Endometrial microvascular endothelial cells (primary cell): ENCODE results near the gene GALNT13. TPM values are rescaled to one million over a fixed set of nuclear protein-coding genes. Genes with fewer than 3 reads are reported as not detected.

Experiments
- in situ Hi-C: cut with HindIII; loops from 2 replicates; pipeline ENCODE4 v1.10.0; 2017; ENCODE audit warnings: low sequenced_read_pairs, low pct_unique_long_range_greater_than_20kb; ENCODE audit errors: inconsistent ontology term
- total RNA-seq: library from RNA; depleted of rRNA; stranded (reverse); fragments of >200 nt; gene quantifications from one replicate; pipeline ENCODE4 v1.2.3, GENCODE V29; 2015; ENCODE audit errors: inconsistent ontology term

Gene GALNT13
- total RNA-seq, 1 donor from 2014 or later, result not detected

- in situ Hi-C loops, result no loop called here
Observed at GRCh38 chr2:154256136-154256535, 384.4 kb downstream of the GALNT13 start.

- in situ Hi-C loops, result no loop called here
Observed at GRCh38 chr2:154259030-154259429, 387.3 kb downstream of the GALNT13 start.

- in situ Hi-C loops, result no loop called here
Observed at GRCh38 chr2:154261473-154262027, 389.8 kb downstream of the GALNT13 start.

- in situ Hi-C loops, result no loop called here
Observed at GRCh38 chr2:154263206-154263605, 391.5 kb downstream of the GALNT13 start.

- in situ Hi-C loops, result no loop called here
Observed at GRCh38 chr2:154264024-154264423, 392.3 kb downstream of the GALNT13 start.

GRCh38 chr2:154267983-154268382 is 396.3 kb downstream of the GALNT13 start:
- in situ Hi-C loops, result no loop called here

GRCh38 chr2:154280543-154280942 is 408.8 kb downstream of the GALNT13 start:
- in situ Hi-C loops, result no loop called here

GRCh38 chr2:154289870-154290269 is 418.1 kb downstream of the GALNT13 start:
- in situ Hi-C loops, result no loop called here

GRCh38 chr2:154291511-154291910 is 419.8 kb downstream of the GALNT13 start:
- in situ Hi-C loops, result no loop called here

- in situ Hi-C loops, result no loop called here
Observed at GRCh38 chr2:154291927-154292326, 420.2 kb downstream of the GALNT13 start.

GRCh38 chr2:154293864-154294263 is 422.1 kb downstream of the GALNT13 start:
- in situ Hi-C loops, result no loop called here

- in situ Hi-C loops, result no loop called here
Observed at GRCh38 chr2:154306266-154306970, 434.7 kb downstream of the GALNT13 start.

GRCh38 chr2:154307007-154307406 is 435.3 kb downstream of the GALNT13 start:
- in situ Hi-C loops, result no loop called here

- in situ Hi-C loops, result no loop called here
Observed at GRCh38 chr2:154324601-154325000, 452.9 kb downstream of the GALNT13 start.

GRCh38 chr2:154329510-154329909 is 457.8 kb downstream of the GALNT13 start:
- in situ Hi-C loops, result no loop called here

GRCh38 chr2:154331784-154332183 is 460.1 kb downstream of the GALNT13 start:
- in situ Hi-C loops, result no loop called here

- in situ Hi-C loops, result no loop called here
Observed at GRCh38 chr2:154336201-154336600, 464.5 kb downstream of the GALNT13 start.

GRCh38 chr2:154338352-154338967 is 466.7 kb downstream of the GALNT13 start:
- in situ Hi-C loops, result no loop called here

GRCh38 chr2:154343282-154343681 is 471.6 kb downstream of the GALNT13 start:
- in situ Hi-C loops, result no loop called here

- in situ Hi-C loops, result no loop called here
Observed at GRCh38 chr2:154350911-154351310, 479.2 kb downstream of the GALNT13 start.
